Stimulated activated naive CD4-positive, alpha-beta T cell (primary cell): Measurements from ENCODE around the gene CAMK2B.
A peak's percentile ranks its signal among the peaks of the same experiment; 100 is the strongest.

ENCODE experiments used
- DNase-seq, 6 experiments: peaks; one replicate each; lab custom pipeline; 2025; lab: John Stamatoyannopoulos, UW

The CAMK2B gene

GRCh38 chr7:44274623-44274975, 50.8 kb downstream of the CAMK2B start:
- DNase-seq: no peak

- no peak for DNase-seq
Measured at GRCh38 chr7:44273681-44274622, 51.4 kb downstream of the CAMK2B start.

GRCh38 chr7:44272981-44273380, 52.4 kb downstream of the CAMK2B start:
- DNase-seq: no peak

- no peak for DNase-seq
Measured at GRCh38 chr7:44272456-44272855, 52.9 kb downstream of the CAMK2B start.

- DNase-seq: no peak
Measured at GRCh38 chr7:44269943-44270493, 55.4 kb downstream of the CAMK2B start.

- DNase-seq: no peak
Measured at GRCh38 chr7:44269417-44269816, 56.0 kb downstream of the CAMK2B start.

GRCh38 chr7:44268671-44269070, 56.7 kb downstream of the CAMK2B start:
- no peak for DNase-seq

- DNase-seq: no peak
Measured at GRCh38 chr7:44267719-44268421, 57.5 kb downstream of the CAMK2B start.

- no peak for DNase-seq
Measured at GRCh38 chr7:44267178-44267577, 58.2 kb downstream of the CAMK2B start.

GRCh38 chr7:44266526-44266925, 58.9 kb downstream of the CAMK2B start:
- no peak for DNase-seq

- DNase-seq: no peak
Measured at GRCh38 chr7:44265728-44266127, 59.7 kb downstream of the CAMK2B start.

GRCh38 chr7:44264221-44264931, 61.0 kb downstream of the CAMK2B start:
- DNase-seq: no peak

- DNase-seq: no peak
Measured at GRCh38 chr7:44263326-44264082, 61.9 kb downstream of the CAMK2B start.

GRCh38 chr7:44262031-44262430, 63.4 kb downstream of the CAMK2B start:
- DNase-seq: no peak

- no peak for DNase-seq
Measured at GRCh38 chr7:44261240-44261639, 64.2 kb downstream of the CAMK2B start.

- DNase-seq: no peak
Measured at GRCh38 chr7:44259547-44260457, 65.6 kb downstream of the CAMK2B start.

GRCh38 chr7:44258865-44259546, 66.4 kb downstream of the CAMK2B start:
- no peak for DNase-seq

- DNase-seq: no peak
Measured at GRCh38 chr7:44258423-44258760, 67.0 kb downstream of the CAMK2B start.

- peak; percentile 10 to 75 (median 58) for DNase-seq
Measured at GRCh38 chr7:44257618-44258422, 67.6 kb downstream of the CAMK2B start.
